IPS DF 4.7 (cell line): ENCODE results near the gene JAG2.

Experiments used
- DNase-seq: peaks from one replicate; pipeline ENCODE4 v3.0.0-alpha.2; 2013; ENCODE audit warnings: low spot score; ENCODE audit errors: extremely low read depth

JAG2 gene

DNA sequence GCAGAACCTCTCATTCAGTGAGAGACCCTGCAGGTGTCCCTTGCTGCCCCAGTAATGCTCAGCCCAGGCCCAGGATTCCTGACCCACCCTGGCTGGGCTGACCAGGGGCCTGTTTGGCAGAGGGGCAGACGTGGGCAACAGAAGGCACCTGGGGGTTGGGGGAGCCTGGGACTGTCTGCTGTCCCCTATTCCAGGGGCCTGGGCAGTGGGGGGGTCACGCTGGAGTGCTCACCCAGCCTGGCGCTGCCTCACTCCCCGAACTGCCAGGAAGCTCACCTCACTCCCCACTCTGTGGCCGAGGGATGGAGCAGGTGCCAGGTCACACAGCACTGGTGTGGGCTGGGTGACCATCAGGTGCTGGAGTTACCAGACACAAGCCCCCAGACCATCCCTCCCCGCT is 35.1 kb upstream of the JAG2 start:
- no peak for DNase-seq

- DNase-seq = no peak
Measured at GRCh38 chr14:105203057-105203531, 34.5 kb upstream of the JAG2 start.

- DNase-seq = no peak
Measured at GRCh38 chr14:105201925-105202513, 33.4 kb upstream of the JAG2 start.

GRCh38 chr14:105201156-105201924 is 32.8 kb upstream of the JAG2 start:
- no peak for DNase-seq

DNA sequence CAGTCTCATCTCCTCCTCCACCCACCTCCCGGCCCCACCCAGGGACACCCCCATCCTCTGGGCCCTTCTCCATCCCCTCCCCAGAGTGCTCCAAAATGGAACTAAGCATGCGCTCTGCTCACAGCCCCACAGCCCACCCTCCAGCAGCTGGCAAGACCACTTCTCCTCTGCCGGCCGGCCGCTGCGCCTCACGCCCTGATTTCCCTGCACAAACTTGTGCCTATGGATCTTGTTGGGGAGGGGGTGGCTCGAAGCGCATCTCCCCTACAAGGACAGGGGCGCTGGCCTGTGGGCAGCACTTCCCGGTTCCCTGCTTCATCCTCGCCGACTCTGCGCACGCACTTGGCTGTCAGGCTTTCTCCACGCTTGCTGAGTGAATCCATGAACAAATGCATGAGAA is 32.1 kb upstream of the JAG2 start:
- DNase-seq = no peak

DNA sequence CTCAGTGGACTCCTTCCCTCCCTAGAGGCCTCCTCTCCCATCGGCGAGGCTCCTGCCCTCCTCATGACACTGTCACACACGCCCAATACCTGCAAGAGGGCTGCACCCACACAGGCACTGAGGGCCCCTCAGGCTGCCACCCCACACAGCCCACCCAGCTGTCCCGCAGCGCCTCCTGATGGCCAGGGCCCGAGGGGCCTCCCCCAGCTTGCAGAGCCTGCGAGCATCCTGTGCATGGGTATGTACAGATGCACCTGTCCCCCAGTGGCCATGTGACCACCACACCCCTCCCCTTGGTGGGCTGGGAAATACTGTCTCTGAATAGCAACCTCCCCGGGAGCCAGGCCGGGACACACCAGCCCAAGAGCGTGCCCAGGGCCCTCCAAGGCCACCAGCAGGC is 31.5 kb upstream of the JAG2 start:
- no peak for DNase-seq

- DNase-seq = no peak
Measured at GRCh38 chr14:105199093-105199492, 30.5 kb upstream of the JAG2 start.

DNA sequence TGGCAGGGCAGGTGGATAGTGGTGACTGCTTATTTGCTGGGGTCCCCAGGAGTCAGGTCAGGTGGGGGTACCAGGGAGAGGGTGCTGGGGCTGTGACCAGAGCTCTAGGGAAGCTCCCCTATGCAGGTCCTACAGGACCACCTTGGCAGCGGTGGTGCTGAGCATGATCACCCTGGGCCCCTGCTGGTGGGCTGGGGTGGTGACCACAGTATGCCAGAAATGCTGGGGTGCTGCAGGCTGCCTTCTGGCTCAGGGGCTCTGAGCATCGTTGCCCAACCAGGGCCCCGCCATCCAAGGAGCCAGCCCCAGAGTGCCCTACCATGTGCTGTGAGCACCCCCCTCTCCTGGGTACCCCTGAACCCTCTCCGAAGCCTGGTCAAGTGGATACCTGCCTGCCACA is 30.0 kb upstream of the JAG2 start:
- no peak for DNase-seq

DNA sequence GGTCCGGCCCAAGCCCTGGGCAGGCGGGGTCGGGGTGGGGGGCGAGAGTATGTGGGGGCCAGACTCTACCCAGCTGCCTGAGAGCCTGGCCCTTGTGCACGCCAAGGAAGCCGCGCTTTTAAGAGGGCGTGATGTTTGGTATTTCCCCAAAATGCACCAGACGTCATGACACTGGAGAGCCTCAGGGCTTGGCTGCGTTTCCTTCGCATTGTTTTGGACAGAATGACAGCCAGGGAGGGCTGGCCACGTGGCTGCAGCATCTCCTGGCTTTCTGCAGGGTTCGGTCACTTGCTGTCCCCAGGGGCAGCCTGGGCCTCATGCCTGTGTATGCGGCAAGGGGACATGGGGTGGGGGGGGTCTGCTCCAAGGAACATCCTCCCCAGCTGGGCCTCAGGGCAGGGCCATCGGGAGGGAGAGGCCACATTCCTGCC is 28.6 kb upstream of the JAG2 start:
- no peak for DNase-seq

DNA sequence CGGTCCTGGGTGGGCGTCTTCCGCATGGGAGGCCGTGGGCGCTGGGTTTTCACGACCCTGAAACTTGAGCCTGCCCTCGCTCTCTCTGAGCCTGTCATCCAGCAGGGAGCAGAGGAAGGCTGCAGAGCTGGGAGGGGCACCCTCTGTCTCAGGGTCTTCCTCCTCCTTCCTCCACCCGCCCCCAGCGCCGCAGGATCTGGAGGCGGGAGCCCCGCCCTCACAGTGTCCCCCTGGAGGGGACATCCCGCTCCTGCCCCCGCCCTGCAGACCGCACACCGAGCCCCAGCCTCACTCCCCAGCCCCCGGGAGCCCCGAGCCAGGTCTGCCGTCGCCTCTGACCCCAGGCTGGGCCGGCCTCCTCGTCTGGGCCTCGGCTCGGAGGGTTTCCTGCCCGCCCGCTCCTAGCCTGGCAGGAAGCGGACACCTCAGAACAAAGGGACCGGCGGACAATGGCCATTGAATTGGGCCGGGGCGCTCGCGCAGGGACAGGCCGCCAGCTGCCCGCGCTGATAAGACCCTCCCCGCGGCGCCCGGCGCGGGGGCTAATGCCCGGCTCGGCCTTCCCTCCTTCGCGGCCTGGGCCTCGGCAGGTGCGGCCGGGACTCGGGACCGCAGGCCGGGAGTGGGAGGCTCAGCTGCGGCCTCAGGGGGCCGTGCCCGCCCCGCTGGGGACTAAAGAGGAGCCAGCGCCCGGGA is 27.8 kb upstream of the JAG2 start:
- DNase-seq = no peak

DNA sequence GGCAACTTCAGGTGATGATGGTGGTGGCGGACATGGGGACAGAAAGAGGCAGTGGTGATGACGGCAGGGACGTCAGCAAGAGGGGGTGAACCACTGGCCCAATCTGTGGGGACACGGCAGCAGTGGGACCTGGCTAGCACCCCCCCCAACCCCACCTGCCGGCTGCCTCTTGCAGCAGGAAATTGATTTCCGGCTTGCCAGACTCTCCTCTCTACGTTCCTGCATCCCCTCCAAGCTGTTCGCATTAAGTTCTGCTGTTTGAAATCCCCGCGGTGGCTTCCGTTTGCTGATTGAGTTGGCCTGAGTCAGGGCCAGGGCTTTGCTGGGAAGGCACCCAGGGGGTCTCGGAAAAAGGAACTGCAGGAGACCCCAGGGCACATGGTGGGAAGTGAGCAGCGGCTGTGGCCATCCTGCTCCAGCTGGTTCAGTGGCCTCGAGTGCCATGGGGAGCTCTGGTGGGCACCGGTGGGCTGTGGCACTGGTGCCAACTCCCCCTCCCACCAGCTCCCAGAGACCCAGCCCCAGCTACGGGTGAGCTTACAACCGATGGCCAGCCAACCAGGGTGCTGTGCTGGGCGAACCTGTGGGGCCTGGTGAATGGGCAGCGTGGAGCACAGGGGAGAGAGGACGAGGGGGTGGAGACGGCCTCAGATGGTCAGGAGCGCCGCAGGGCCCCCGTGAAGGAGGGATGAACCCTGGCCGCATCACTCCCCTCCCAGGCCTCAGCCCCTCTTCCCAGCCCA is 27.1 kb upstream of the JAG2 start:
- no peak for DNase-seq

- DNase-seq = no peak
Measured at GRCh38 chr14:105195051-105195450, 26.5 kb upstream of the JAG2 start.

GRCh38 chr14:105193916-105194782 is 25.6 kb upstream of the JAG2 start:
- DNase-seq = no peak

- DNase-seq = no peak
Measured at GRCh38 chr14:105192866-105193731, 24.5 kb upstream of the JAG2 start.

DNA sequence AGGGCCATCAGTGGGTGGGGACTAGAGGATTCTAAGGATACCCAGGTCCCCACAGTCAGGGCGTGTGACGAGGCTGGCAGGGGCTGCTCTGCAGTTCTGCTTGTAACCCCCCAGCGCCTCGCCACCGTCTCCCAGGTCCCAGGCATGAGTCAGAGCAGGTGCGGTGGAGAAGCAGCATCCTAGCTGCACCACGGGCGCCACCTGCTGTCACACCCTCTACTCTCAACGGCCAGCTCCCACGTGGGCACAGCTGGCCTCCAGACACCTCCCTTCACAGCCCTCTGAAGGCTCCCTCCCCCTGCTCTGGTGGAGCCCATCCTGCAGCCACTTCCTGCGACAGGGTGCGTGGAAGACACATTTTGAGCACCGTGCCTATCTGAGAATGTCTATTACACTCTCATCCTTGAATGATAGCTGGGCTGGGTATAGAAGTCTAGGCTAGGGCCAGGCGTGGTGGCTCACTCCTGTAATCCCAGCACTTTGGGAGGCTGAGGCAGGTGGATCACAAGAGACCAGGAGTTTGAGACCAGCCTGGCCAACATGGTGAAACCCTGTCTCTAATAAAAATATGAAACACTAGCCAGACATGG is 19.5 kb upstream of the JAG2 start:
- DNase-seq = no peak

GRCh38 chr14:105187116-105187515 is 18.5 kb upstream of the JAG2 start:
- DNase-seq = no peak

DNA sequence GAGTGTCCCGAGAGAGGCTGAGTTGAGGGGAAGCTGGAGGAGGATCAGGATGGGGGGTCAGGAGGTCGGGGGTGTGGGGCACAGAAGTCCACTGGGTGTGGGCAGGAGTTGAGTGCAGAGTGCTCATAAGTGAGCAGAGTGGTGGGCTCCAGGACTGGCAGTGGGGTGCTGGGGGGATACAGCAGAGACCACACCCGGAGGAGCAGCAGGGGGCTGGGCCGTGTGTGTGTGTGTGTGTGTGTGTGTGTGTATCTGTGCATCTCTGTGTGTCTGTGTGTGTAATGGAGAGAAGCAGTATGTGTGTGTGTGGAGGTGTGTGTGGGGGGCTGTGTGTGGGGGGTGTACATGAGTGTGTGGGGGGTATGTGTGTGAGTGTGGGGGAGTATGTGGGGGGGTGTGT is 17.4 kb upstream of the JAG2 start:
- DNase-seq = no peak

- no peak for DNase-seq
Measured at GRCh38 chr14:105185001-105185400, 16.4 kb upstream of the JAG2 start.

GRCh38 chr14:105184461-105184860 is 15.9 kb upstream of the JAG2 start:
- DNase-seq = no peak
